Right kidney (tissue), 1 donor: ENCODE measurements around the gene ANKRD1.

ENCODE experiments used
- DNase-seq: peaks from one replicate; pipeline ENCODE4 v3.0.0-alpha.2; 2016

The ANKRD1 gene

DNA sequence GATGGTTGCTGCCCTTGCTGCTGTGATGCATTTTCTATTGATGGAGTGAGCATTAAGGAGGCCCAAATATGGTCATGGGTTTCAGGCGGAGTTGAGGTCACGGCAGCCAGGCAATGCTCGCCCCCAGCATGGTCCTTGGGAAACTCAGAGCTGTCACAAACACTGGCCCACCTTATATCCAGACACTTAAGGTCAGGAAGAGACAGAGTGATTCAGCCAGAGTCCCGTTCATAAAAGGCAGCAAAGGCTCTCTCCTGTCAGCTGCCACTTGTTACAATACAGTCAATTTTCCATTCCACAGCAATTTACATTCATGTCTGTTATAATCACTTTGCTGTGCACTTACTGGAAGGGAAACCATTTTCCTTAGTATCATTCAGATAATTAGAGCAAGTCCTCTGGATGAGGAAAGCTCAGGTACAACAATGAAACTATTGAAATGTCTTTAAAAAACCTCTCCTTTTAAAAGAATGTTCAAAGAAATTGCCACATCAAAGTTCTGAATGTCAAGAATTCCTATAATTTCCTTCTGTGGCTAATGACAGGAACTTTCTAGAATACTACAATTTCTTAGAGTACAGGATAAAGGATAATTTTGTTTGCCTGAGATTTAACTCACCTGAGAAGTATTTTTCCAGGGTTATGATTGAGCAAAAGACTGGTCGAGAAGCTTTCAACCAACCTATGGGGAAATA, 14.8 kb upstream of the ANKRD1 start:
- no peak for DNase-seq

DNA sequence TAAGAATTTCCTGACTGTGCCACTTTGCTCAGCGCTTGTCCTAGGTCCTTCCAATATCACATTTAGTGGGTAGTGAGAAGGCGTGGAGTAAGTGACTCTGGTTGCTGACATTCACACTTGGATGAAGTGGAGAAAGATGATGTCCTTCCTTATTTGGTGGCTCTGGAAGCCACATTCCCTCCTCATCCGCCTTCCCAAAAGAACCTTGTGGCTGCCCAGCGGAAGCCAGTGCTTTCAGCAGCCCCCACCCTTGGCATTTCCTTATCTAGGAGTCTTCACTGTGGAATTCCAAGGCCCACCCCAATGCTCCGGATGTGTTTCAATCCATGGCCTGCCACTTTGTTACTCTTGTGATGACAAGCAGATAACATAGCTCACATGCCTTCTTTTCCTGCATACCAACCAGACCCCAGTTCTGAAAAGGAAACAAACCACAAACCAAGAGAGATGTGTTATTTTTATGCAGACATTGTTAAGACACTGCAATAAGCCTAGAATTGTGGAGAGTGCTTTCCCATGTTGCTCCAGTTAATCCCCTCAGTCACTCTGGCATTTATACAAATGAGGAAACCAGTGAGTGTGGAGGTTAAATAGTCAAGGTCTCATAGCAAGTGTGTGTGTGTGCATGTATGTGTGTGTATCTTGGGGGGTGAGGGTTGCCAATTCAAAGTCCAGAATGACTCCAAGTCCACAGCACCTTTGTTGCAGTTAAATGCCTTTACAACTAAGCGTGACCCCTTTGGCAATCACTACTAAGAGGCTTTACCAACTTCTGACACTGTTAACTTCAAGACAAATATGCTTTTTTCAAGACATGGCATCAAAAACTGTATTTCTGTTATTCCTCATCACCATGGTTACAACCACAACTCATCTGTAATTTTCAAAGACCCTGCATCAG, 10.3 kb upstream of the ANKRD1 start:
- DNase-seq = peak; percentile 35

DNA sequence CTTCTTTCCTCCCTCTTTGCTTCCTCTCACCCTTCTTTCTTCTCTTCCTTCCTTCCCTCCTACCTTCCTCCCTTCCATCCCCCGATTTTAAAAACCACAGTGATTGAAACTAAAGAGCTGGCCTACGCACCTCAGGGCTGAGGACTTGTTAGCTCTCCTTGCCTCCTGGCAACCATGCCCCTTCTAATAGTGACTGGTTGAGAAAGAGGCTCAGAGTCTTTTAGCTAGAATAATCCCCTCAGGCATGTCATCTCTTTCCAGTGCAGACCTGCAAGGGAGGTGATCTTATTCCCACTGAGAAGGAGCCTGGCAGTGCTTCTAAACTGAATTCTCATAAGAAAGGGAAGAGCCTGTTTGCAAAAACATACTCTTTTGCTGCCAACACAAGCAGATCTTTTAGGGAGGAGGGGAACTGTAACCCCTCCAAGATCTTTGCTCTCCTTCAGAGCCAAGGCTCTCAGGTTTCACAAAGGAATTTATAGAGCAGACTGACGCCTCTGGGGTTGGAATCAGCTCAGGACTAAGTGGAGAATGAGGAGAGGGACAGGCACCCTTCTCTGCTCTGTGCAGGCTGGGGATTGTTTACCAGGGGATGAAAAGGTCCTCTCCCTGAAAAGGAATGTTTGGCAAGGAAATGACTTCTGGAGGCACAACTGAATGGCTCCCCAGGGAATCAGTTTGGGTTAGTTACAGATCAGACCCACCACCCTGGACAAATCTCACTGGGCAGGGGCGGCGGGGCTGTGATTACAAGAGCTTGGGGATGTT, 9.4 kb upstream of the ANKRD1 start:
- peak; percentile 57 for DNase-seq

DNA sequence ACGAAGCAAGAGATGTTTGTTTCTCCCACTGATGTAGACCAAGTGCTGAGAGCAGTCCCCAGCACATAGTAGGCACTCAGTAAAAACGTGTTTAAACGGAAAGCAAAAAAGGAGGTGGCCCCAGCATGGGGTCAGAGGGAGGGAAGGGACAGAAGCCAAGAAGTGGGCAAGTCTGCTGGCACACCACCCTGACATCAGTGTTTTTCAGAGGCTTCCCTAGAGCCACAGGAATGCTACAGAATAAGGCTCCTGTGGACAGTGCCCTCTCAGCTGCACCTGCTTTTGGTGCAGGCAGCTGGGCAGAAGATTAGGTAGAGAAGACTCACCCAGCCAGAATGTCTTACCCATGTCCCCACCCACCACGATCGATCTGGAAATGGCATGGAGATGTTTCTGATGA, 8.3 kb upstream of the ANKRD1 start:
- no peak for DNase-seq

DNA sequence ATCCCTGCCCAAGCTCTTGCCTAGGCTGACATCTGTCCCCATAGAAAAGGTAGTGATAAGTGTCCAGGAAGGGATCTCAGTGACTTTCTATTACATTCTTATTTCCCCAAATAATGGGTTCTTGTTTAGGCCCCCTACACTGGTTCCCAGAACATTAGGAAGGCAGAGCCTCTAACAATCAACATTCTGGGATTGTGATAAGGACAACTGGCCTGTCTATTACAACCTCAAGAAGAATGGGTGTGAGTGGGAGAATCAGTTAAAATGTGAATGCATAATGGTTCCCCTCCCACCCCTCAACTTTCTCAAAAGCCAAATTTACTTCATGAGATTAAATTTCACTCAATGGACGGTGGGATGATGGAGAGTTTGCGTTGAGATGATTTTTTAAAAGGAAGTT, 6.4 kb upstream of the ANKRD1 start:
- DNase-seq = no peak

DNA sequence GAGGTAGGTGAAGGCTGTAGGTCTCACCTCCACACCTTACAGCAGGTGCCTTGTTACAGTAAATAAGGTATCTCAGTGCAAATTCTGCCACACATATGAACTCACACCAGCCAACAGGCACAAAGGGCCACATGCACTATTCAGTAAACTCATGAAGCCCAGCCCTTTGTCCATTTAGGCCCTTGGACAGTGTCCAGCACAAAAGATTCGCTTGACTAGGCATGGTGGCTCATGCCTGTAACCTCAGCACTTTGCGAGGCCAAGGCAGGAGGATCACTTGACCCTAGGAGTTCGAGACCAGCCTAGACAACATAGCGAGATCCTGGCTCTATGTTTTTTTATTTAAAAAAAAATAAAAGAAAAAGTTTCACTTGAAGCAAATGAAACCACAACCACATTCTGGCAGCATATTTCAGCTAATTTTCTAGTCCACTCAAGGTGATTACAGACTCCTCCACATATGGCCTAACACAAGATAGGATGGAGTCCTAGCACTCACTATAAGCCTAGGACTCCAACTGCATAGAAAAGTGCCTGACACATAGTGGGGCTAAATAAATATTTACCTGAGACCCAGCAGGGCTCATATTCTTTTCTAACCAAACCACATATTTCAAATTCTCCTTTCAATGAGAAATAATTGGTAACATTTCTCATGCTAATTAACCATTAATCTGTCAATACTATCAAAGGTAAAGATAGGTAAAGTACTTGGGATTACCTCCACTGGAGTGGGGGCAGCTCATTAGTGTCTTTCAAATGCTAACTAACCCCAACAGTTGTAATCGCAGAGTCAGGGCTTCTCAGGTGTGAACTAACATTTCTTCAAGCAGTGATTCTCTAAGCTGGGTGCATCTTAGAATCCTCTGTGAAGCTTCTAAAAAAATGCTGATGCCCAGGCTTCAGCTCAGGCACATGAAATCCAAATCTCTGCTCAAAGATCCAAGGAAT, 4.5 kb upstream of the ANKRD1 start:
- DNase-seq = no peak

DNA sequence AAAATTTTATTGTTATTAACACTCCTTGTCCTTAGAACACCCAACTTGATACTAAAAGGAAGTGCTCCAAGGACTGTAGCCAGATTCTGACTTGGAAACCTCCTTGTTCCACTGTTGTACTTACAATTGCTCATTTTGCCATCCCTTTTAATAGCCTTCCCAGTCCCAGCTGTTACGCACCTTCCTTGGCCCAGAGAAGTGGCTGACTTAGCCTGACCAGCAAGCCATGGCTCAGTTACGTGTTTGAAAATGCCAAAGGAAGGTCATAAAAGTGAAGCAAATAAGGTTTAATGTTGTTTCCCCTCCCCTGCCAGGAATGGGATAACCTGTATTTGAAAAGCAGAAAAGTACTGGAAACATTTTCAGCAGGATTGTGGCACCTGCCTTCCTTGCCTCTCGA, 3.7 kb upstream of the ANKRD1 start:
- DNase-seq = no peak

DNA sequence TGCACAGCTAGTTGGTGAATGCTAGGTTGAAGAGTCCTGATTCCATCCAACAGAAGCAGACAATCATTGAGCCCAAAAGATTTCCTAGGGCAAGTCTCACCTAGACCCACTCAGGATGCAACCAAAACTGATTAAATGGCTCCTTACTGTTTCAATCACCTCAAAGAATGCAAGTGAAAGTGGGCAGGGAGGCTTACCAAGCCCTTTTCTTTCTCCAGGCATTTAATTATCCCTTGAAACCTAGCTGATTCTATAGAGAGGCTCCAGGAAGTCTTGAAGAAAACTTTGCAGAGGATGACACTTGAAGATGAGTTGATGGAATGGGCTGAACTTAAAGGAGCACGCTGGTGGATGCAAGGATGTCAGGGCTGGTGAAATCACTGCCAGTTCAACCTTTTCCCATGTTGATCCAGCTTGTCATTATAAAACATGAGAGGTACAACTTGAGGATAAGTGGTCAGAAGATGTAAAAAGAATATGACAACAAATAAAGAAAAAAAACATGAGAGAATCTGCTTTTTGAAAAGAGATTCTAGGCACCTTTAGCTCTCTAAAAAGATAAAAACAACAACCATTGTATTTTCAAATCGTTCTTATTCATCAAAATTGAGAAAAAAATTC, 2.3 kb upstream of the ANKRD1 start:
- no peak for DNase-seq

DNA sequence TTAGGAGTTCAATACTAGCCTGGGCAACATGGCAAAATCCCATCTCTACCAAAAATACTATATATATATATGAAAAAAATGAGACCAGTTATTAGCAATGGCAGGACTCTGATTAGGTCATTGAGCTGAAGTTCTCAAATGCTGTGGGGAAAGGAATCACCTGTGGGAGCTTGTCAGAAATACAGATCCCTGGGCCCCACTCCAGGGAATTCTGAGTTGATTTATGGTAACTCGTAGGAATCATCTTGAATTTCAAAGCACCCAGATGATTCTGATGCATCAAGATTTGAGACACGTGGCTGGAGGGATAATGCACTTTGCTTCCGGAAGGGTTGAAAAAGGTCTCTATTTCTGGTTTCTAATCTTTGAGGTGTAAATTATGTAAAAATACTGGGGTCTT, 1.0 kb upstream of the ANKRD1 start:
- no peak for DNase-seq

DNA sequence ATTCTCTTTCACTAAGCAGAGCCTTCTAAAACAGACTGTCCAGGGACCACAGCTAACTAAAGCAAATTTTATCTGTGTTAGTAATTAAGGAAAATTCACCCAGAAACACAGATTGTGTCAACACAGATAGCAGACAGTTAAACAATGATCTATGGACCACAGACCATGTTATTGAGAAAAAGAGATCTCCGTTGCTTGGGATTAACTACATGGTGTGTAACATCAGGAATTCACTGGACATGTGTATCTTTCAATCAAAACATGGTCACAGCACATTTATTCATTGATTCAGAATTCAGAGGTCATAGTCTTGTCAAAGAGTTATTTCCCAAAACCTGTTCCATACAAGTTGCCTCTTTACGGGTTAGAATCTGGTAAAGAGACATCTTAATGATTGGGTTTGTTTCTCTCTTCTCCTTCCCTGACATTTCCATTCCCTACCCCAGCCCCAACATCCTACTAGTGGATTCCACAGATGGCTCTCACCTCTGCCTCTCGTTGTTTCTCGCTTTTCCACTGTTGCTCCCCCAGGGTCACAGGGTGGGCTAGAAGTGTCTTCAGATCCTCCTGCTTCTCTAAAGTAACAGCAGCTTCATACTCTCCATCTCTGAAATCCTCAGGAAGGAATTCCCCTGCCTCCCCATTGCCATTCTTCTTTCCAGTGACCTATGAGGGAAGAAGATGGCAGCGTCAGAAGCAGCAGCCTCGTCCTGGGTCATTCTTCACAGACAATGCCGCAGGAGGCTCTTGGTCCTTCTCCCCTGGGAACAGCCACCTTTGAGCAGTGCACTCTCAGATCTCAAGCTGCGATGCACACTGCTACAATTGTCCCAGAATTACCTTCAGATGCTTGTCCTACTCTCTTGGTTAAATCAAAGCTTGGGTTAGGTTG, 958 bp downstream of the ANKRD1 start:
- no peak for DNase-seq

DNA sequence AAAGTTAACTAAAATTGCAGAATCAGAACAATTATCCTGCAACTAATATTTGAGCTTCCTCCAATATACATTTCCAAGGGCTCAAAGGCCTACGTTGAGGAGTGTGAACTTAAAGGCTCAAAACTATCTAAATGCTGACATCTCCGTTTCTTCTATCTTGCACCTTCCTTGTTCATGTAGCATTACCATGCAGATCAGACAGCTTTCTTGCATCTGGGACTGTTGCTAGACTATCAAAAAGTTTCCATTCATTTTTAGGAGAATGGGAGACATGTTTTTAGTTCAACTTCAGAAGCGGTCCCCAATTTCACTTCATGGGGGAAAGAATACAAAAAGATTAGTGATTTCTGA, 2.9 kb downstream of the ANKRD1 start:
- DNase-seq = no peak

DNA sequence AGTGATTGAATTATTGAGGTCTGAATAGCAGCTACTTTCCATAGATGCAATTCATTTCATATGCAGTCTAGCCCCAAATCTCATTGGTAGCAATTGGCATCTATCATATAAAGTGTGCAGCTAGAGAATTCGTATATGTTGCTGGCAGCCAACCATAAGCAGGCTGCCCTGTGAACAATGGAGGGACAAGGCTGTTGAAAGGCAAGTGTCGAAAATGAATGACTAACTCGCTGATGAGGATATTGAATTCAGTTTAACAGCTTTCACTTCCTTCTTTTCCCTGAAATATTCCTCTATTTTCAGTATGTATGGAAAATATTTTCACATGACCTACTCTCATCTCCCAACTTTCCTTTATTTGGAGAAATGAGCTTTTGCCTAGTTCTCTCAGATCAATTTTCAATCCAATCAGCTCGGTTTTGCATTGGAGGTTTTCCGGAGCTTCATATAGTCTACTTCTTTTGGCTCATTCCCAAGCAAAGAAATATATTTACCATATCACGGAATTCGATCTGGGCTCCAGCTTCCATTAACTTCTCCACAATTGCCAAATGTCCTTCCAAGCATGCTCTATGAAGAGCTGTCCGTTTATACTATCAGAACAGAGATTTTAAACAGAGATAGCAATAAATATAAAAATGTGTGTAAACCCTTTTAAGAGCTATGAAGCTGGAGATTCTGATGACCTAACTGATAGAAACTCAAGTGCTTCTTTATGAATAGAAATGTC, 3.5 kb downstream of the ANKRD1 start:
- DNase-seq = no peak

DNA sequence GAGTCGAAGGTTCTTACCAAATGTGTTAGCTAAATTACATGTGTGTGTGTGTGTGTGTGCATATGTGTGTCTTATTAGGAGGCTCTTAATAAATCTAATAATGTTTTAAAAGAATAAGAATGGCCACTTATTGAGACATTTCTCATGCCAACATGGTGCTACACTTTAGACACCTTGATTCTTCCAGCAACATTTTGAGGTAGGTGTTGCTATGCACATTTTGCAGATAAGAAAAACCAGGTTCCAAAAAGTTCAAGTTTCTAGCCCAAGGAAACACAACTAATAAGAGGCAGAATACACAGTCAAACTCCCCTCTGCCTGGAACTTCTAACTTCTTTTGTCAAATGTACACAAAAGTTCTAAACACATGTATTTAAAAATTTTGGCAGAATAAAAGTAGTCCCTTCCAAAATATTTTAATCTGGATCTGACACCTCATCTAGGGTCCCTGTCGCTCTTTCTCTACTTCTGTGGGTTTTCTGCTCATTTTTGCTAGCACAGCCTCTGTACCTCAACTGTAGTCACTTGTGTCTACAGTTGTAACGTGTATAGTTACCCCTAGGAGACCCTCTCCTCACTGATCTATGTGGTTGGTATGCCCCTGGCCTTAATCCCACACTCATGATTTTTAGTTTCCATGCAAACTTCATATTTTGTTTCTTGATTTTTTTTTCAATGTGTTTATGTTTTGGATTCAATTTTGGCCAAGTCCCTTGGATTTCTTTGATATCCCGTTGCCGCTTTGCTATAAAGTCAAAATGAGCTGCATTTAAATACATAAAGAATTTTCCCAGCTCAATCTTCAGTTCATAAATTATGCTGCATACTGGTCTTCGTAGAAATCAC, 4.3 kb downstream of the ANKRD1 start:
- no peak for DNase-seq

DNA sequence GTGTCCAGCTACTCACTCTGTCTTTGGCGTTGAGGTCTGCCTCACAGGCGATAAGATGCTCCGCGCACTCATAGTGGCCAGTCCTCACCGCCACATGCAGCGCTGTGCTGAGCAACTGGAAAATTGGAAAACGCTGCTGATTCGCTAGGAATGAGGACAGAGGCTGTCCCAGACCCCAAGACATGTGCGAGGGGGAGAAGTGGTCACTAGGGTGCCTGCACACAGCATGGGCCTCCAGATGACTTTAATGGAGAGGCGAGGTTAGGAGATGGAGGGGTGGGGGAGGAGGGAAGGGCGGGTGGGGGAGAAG, 5.2 kb downstream of the ANKRD1 start:
- DNase-seq = no peak

DNA sequence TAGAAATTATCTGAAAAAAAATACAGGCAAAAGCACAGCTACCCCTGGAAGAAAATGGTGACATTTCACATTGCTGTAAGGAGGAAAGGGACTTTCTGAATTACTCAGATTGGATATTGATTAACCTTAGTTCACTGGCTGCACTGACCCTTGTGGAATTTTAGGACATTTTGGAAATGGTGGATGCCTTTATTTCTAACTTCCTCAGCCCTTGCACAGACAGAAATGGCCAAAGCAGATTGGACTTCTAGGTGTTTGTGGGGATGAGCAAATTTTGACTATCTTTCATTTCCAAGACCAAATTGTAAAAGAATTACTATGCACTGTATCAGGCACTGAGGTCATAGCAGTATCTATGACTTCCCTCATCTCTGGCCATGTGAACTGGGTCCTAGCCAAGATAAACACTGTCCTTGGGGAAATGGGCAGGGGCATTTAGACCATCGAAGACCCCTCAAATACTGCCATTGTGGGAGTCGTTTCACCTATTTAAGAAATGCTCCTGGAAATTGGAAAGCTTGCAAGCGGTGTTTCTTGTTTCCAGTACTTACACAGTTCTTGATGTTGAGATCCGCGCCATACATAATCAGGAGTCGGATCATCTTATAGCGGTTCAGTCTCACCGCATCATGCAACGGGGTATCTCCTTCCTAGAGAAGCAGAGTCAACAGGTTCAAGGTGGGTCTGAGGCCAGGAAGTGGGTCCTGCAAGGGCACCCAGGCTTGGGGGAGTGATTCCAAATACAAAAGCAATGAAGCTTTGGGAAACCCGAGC, 5.7 kb downstream of the ANKRD1 start:
- no peak for DNase-seq

DNA sequence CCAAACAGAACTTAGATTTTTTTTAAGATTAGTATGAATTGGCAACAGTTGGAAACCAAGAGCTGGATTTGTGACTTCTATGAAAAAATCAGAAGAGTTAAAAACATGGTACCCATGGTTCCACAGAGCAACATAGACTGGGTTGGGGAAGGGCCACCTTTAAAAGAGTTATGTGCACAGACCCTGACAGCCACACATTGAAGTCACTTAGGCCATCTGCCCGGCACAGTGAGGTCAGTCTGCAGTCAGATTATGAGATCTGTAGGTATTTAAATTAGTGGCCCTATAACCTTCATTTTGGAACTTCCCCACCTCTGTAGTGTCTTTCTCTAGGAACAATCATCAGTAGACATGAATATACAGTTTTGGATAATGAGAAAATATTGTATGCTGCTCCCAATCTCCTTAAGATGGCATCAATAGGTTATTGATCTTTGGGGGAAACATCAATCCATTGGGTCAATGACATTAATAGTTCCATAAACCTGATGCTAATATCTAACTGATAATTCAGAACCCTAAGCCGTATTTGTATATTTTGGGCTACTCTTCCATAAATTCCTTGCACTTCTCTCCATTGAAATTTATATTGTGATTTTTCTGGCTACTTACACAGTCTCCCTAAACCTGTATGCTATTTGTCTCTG, 7.0 kb downstream of the ANKRD1 start:
- no peak for DNase-seq

DNA sequence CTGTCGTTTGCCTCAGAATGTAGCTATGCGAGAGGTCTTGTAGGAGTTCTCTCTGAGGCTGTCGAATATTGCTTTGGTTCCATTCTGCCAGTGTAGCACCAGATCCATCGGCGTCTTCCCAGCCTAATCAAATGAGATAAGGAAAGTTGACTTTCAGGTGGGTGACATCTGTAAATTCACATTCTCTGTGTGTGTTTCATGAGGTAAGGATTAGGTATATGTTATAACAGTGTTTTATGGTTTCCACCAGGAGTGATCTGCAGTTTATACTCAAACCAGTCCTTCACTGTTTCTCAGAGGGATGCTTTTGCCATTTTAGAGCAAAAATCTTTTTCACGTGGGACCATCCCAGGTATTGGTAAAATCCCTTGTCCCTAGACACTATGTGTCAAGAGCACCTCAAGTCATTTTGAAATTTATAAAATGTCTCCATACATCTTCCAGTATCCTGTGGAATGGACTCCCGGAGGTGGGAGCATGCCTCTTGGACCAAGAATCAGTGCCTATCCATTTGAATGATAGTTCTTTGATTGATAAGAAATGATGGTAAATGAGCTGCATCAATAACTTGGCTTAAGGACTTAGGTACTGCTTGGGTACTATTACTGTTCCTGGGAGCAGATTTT, 7.9 kb downstream of the ANKRD1 start:
- no peak for DNase-seq
